Measurements from ENCODE around the gene CRELD2. TPM values are rescaled to one million over a fixed set of nuclear protein-coding genes. Genes with fewer than 3 reads are reported as not detected.

CRELD2 gene
- total and polyA plus RNA-seq, 2 experiments from 2014 or later: 35.7 to 47.7 TPM

- Histone ChIP-seq H3K9me2 (ENCODE audit: insufficient read depth) (no peaks in the 10 kb centered on the region), H3K4me1 (ENCODE audit: insufficient read depth) (no peaks in the 10 kb centered on the region), H3K27me3 (ENCODE audit: insufficient read depth) (peaks cover 32% of the 10 kb centered on the region), H3K4me3 (peak overlapping the region; percentile 55), H4K20me1 (replicated peaks; ENCODE audit: insufficient read depth) (no peaks in the 10 kb centered on the region), H3K79me2 (replicated peaks; ENCODE audit: insufficient read depth) (no peaks in the 10 kb centered on the region), H3F3A (replicated peaks; ENCODE audit: low read depth) (peaks cover 10% of the 10 kb centered on the region; the same call in 1 of the 2 replicates), H3K36me3 (ENCODE audit: insufficient read depth) (no peaks in the 10 kb centered on the region), H3K4me2 (peak overlapping the region; percentile 85), H2AFZ (peak overlapping the region; percentile 88), H3K27ac (ENCODE audit: low read depth) (no peak overlapping the region)
- ATAC-seq: peak; percentile 63
- peak; percentile 53 for TF ChIP-seq EZH2 (IDR thresholded peaks at IDR 0.05; ENCODE audit: low read depth, unreplicated experiment)
- TF ChIP-seq POLR2AphosphoS5 (IDR thresholded peaks at IDR 0.05; ENCODE audit: low read depth): no peak
- TF ChIP-seq STAT1 (IDR thresholded peaks at IDR 0.05; ENCODE audit: unreplicated experiment): no peak
- no peak for TF ChIP-seq CREB1 (CRISPR knock-in tag; IDR thresholded peaks at IDR 0.05; ENCODE audit: low read depth)
- peaks cover 9% of the 10 kb centered on the region for H3K4me1 Mint-ChIP-seq
- H3K27me3 Mint-ChIP-seq (ENCODE audit: insufficient read depth, low read depth, poor library complexity): peaks cover 15% of the 10 kb centered on the region
- no peaks in the 10 kb centered on the region for H3K36me3 Mint-ChIP-seq (ENCODE audit: low read depth)
- no peaks in the 10 kb centered on the region; the same call in 2 of the 3 replicates for H3K9me3 Mint-ChIP-seq
- peak overlapping the region; percentile 64 for H3K4me3 Mint-ChIP-seq
- peak; percentile 61 for DNase-seq (ENCODE audit: low spot score)
- H3K27ac Mint-ChIP-seq: no peak overlapping the region
These were observed 53.1 kb downstream of the CRELD2 start for GRCh38 chr22:49971232-49972162.

GRCh38 chr22:49972163-49973017 lies 54.0 kb downstream of the CRELD2 start:
- H3K9me2 ChIP-seq (ENCODE audit: insufficient read depth): no peaks in the 10 kb centered on the region
- H3K27ac ChIP-seq (ENCODE audit: low read depth): no peak overlapping the region
- H3K4me1 ChIP-seq (ENCODE audit: insufficient read depth): no peaks in the 10 kb centered on the region
- peak overlapping the region; percentile 85; the same call in 1 of the 2 replicates for H3K4me2 ChIP-seq
- H2AFZ ChIP-seq: no peak overlapping the region
- Mint-ChIP-seq H3K27me3 (ENCODE audit: insufficient read depth, low read depth, poor library complexity) (peaks cover 15% of the 10 kb centered on the region), H3K9me3 (no peaks in the 10 kb centered on the region; the same call in 2 of the 3 replicates), H3K4me3 (no peak overlapping the region), H3K27ac (no peak overlapping the region), H3K4me1 (peaks cover 9% of the 10 kb centered on the region), H3K36me3 (ENCODE audit: low read depth) (no peaks in the 10 kb centered on the region)
- H3K27me3 ChIP-seq (ENCODE audit: insufficient read depth): peaks cover 32% of the 10 kb centered on the region
- H3F3A ChIP-seq (replicated peaks; ENCODE audit: low read depth): peaks cover 10% of the 10 kb centered on the region; the same call in 1 of the 2 replicates
- DNase-seq (ENCODE audit: low spot score) (no peak), ATAC-seq (no peak; the same call in 1 of the 3 replicates)
- H3K4me3 ChIP-seq: no peak overlapping the region
- no peaks in the 10 kb centered on the region for H3K79me2 ChIP-seq (replicated peaks; ENCODE audit: insufficient read depth)
- H3K36me3 ChIP-seq (ENCODE audit: insufficient read depth): no peaks in the 10 kb centered on the region
- no peaks in the 10 kb centered on the region for H4K20me1 ChIP-seq (replicated peaks; ENCODE audit: insufficient read depth)
- TF ChIP-seq ZNF114 (CRISPR knock-in tag; IDR thresholded peaks at IDR 0.05) (no peak), CREB1 (CRISPR knock-in tag; IDR thresholded peaks at IDR 0.05; ENCODE audit: low read depth) (no peak), ETS1 (IDR thresholded peaks at IDR 0.05) (no peak), REST (IDR thresholded peaks at IDR 0.05; ENCODE audit: unreplicated experiment) (no peak), ZNF331 (CRISPR knock-in tag; IDR thresholded peaks at IDR 0.05; ENCODE audit: low read depth) (no peak), EZH2 (IDR thresholded peaks at IDR 0.05; ENCODE audit: low read depth, unreplicated experiment) (no peak), CTCF (conservative IDR thresholded peaks at IDR 0.05; ENCODE audit: low read depth in 2 of 2) (no peak), POLR2AphosphoS5 (IDR thresholded peaks at IDR 0.05; ENCODE audit: low read depth) (no peak), NANOG (IDR thresholded peaks at IDR 0.05; ENCODE audit: borderline replicate concordance) (no peak), STAT1 (IDR thresholded peaks at IDR 0.05; ENCODE audit: unreplicated experiment) (no peak), JUNB (IDR thresholded peaks at IDR 0.05; ENCODE audit: unreplicated experiment) (no peak)

All from GM23338 (cell line).